ENCODE results near the gene CREB3L2.

Gene CREB3L2

GRCh38 chr7:137967143-137968018, 34.5 kb downstream of the CREB3L2 start:
- no peak for DNase-seq

- DNase-seq = no peak
These were observed 35.2 kb downstream of the CREB3L2 start for GRCh38 chr7:137966641-137967142.

GRCh38 chr7:137965942-137966640, 35.8 kb downstream of the CREB3L2 start:
- no peak for DNase-seq

GRCh38 chr7:137964824-137965545, 36.9 kb downstream of the CREB3L2 start:
- no peak for DNase-seq

GRCh38 chr7:137962875-137963507, 38.9 kb downstream of the CREB3L2 start:
- DNase-seq = no peak

- no peak for DNase-seq
These were observed 39.4 kb downstream of the CREB3L2 start for GRCh38 chr7:137962491-137962874.

GRCh38 chr7:137961200-137962177, 40.4 kb downstream of the CREB3L2 start:
- DNase-seq = no peak

- DNase-seq = no peak
These were observed 41.9 kb downstream of the CREB3L2 start for GRCh38 chr7:137960020-137960419.

- no peak for DNase-seq
These were observed 43.1 kb downstream of the CREB3L2 start for GRCh38 chr7:137958470-137959431.

- no peak for DNase-seq
These were observed 44.0 kb downstream of the CREB3L2 start for GRCh38 chr7:137957887-137958286.

GRCh38 chr7:137956591-137956990, 45.3 kb downstream of the CREB3L2 start:
- no peak for DNase-seq

- no peak for DNase-seq
These were observed 45.7 kb downstream of the CREB3L2 start for GRCh38 chr7:137956183-137956582.

GRCh38 chr7:137954614-137955013, 47.3 kb downstream of the CREB3L2 start:
- DNase-seq = no peak

- no peak for DNase-seq
These were observed 48.0 kb downstream of the CREB3L2 start for GRCh38 chr7:137953665-137954470.

- no peak for DNase-seq
These were observed 48.7 kb downstream of the CREB3L2 start for GRCh38 chr7:137953043-137953664.

GRCh38 chr7:137952426-137952805, 49.5 kb downstream of the CREB3L2 start:
- DNase-seq = no peak

GRCh38 chr7:137951700-137952425, 50.0 kb downstream of the CREB3L2 start:
- DNase-seq = no peak

- DNase-seq = no peak
These were observed 50.9 kb downstream of the CREB3L2 start for GRCh38 chr7:137950967-137951366.
